ENCODE measurements around the gene IRF9.
A peak's percentile ranks its signal among the peaks of the same experiment; 100 is the strongest.

Gene IRF9

DNA sequence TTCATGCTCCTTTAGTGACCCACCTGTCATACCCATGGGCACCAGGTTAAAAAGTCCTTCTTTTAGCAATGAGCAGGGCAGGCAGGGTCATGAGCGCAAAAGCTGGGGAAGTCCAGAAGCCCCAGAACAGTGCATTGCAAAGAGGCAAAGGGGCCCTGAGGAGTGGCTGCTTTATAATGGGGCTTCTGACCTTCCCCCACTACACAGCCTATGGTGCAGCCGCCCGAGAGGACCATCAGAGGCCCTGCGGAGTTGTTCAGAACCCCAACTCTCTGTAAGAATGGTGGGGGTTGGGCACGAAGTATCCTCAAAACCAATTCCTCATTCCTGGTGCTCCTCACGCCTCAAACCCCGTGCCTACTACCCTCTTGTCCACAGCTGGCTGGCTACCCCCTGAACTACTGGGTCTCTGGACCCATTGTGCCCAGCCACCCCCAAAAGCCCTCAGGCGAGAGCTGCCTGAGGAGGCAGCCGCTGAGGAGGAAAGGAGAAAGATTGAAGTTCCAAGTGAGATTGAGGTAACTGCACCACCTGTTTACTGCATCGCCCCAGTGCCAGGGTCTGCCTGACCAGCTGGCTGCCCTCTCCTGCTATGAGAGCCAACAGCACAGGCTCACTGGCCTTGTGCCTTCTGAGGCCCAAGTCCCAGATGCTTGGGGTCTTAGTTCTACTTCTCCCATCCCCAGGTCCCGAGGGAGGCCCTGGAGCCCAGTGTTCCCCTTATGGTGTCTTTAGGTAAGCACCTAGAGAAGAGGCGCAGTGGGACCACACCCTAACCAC lies 17.5 kb downstream of the IRF9 start:
- DNase-seq: no peak

DNA sequence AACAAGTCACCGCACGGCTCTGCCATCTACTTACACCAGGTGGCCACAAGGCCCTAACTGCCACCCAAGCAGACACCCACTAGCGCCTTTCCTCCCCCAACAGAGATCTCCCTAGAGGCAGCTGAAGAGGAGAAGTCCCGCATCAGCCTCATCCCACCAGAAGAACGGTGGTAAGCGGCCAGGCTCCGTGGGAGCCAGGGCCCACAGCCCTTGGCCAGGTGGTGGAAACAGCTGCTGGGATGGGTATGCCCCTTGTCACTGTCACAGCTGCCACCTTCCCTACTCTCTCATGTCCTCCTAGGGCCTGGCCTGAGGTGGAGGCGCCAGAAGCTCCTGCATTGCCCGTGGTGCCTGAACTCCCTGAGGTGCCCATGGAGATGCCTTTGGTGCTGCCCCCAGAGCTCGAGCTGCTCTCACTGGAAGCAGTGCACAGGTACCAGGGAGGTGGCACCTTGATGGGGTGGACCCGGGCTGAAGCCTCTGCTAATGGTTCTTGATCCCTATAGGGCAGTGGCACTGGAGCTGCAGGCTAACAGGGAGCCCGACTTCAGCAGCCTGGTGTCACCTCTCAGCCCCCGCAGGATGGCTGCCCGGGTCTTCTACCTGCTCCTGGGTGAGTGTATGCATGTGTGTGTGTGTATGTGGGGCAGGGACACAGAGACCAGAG lies 18.4 kb downstream of the IRF9 start:
- no peak for DNase-seq

DNA sequence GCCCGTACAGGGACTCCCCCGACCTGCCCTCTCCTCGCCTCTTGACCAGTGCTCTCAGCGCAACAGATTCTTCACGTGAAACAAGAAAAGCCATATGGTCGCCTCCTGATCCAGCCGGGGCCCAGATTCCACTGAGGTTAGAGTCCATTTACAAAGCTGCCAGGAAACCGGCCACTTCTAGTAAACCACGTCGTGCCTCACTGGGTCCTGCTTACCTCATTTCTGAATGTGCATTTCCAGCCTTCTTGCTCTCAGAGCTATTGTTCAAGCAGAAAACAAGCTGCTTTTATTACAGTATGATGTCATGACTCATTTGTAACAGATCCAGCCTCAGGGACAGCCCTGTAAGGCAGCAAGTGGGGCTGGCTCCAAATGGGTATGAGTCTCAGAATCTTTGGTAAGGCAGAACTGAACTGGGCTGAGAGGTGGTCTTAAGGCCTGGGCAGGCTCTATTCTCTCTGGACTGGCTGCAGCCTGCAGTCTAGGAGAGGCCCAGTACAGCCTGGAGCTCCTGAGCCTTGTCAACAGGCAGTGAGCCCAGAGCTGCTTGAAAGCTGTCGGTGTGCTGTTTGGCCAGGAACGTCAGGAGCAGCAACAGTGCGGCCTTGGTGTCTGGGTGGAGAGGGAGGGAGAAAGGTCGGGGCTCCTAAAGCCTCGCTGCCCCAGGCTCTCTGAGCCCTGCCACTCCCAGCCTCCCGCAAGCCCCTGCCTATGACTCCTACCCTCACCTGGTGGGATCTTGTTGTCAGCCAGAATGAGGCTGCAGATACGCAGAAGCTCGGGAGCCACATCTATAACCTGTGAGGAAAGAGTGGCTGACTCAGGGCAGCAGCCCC lies 19.1 kb downstream of the IRF9 start:
- DNase-seq: peak; percentile 21

DNA sequence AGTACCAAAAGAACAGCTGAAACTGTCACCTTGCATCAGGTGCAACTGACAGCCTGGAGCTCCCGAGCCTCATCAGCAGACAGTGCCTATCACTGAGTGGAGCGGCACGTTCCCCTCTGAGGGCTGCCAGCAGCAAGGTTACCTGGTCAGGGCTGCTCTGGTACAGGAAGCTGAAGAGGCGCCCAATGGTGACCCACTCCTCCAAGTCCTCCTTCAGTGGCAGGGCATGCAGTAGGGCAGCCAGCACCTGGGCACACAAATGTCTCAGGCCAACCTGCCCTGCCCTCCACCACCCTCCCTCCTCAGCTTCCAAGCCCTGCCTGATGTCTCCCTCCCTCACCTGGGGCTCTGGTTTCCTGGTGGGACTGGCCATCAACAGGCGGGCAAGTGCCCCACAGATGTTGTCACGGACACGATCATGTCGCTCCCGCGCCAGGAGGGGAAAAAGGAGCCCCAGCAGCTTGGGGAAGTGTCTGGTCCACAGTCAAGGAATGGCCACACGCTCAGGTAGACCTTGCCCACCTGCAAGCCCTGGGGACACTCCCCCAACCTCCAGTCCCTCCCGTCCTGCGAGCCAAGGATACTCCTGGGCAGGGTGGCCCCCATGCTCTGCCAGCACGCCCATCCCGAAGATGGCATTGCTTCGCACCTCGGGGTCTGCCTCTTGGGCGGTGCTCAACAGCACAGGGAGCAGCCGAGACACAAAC lies 20.5 kb downstream of the IRF9 start:
- DNase-seq: no peak

DNA sequence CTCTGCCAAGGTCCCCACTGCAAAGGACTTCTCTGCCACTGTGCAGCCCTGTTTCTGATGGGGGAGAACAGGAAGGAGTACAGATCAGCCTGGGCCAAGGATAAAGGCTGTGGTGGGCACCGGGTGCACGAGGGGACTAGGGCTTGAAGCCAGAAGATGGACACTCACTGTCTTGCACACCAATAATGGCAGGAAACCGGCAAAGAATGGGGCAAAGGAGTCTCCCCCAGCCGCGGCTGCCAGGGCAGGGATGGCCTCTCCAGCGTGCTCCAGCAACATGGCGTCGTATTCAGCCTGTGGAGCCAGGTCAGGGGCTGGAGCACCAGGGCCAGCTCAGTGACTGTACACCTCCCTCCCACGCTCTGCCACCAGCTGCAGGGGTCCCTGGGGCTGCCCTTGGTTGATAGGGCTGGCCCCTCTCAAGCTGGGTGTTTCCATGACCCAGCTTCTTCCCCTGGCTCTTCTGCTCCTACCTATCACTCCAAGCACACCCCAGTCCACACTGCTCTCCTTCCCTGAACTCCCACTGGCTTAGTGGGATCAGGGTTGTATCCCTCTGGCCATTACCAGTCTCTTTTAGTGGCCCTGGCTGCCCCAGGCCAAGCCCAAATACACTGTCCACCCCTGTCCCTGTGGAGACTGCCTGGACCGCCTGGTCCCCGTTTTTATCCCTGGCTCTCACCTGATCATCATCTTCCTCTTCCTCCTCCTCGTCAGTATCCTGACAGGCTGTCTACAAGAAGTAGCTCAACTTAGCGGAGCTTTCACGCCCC lies 21.2 kb downstream of the IRF9 start:
- DNase-seq: no peak

DNA sequence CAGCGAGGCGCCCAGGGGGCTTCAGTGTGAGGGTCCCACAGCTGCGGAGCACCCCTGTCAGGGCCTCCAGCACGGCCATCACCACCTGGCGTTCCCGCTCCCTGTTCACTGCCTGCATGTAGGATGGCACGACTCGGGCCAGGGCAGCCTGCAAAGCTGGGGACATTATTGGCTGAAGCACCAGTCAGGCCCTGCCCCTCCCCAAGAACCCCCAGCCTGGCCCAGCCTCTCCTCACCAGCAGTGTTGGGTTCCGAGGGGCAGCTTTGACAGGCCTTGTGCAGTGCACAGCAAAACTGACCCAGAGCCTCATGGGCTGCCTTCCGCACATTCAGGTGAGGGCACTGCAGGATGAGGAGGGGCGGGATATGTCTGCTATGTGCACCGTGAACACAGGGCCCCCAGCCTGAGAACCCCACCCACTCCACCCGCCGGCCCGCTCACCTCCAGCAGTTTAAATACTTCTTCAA lies 22.0 kb downstream of the IRF9 start:
- DNase-seq: no peak

DNA sequence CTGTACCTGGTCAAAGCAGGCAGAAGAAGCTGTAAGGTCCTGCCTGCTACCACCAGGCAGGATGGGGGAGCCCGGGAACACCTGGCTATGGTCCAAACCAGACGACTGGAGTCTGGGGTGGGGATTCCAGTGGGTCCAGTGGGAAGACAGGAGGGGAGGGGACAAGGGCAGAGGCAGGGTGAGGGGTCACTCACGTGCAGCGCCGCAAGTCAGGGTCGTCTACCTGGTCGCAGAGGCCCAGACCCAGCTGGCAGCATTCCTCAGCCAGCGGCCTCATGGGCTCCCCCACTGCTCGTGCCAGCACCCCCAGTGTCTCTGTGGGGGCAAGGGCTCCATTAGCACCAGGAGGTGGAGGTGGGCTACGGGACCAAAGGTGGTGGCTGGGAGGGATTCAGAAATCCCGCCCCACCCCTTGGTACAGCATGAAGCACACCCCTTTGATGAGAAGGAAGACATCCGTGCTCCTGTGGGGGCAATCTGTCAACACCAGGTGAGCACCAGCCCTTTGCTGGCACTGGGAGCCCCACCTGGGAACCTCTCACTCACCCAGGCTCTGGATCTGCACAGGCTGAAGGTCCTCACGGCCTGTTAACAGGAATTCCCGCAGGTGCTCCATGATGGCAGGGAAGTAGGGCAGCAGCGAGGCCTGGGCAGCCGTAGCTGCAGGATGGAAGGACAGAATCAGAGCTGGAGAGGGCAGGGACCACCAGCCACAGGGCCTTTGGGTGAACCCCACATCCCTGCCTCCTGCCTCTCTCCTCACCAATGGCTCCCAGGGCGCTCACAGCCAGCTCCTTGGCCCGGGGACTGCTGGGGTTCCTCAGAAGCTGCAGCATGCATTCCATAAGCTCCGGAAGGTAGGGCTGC lies 23.3 kb downstream of the IRF9 start:
- no peak for DNase-seq

DNA sequence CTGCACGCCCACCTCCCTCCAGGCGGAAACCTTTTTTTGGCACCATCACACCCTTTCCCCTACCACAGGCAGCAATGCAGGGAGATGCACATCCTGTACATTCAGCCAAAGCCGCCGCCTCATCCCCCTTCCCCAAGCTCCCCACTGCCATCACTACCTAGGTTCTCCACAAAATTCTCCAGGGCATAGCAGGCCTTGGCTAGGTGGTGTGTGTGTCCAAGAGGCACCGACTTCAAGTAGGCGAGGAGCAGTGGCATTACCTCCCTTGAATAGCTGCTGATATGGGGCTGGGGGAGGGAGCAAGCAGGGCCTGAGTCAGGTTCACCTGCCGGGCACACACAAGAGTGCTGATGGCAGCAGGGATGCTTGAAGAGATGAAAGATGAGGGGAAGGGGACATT lies 24.0 kb downstream of the IRF9 start:
- no peak for DNase-seq

DNA sequence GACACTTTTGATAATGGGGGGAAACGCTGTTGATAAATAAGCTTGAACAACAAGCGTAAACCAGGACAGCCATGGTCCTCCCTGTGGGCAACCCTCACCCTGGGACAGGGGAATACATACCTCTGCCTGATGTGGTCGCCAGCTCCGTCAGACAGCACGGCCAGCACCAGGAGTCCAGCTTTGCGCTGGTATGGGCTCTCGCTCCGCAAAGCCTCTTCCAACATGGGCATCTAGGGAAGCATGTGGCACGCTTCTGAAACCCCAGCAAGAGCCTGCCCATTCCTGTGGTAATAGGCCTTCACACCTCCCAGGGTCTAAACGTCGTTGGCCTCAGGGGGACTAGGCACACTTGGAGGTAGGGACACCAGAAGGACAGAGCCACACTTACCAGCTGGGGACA lies 24.7 kb downstream of the IRF9 start:
- no peak for DNase-seq

DNA sequence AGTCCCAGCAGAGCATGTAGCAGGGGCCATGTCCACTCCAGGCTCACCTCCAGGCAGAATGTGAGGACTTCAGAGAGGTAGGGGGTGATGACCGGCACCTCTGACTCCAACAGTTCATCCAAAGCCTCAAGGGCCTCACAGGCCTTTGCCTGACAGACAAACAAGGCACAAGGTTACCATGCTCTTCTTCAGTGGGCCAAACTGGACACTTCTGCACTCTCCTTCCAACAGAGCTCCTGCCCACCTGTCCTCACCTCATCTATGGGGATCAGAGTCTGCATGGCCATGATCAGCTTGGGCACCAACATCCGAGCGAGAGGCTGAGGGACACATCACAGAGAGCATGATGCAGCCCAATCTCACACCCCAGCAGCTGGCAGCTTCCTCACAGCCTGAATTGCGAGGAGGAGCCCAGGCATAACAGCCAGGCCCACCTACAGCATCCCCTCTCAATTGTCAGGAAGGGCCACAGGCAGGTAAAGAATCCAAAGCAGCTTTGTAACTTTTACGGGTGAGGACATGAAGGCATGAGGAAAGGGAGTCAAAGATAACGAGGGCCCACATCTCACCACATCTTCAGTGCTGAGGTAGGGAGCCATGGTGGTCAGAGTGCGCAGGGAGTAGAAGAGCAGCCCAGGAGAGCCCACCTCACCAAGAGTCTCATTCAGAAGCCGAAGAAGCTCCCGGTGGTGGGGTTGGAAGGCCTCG lies 25.9 kb downstream of the IRF9 start:
- no peak for DNase-seq

DNA sequence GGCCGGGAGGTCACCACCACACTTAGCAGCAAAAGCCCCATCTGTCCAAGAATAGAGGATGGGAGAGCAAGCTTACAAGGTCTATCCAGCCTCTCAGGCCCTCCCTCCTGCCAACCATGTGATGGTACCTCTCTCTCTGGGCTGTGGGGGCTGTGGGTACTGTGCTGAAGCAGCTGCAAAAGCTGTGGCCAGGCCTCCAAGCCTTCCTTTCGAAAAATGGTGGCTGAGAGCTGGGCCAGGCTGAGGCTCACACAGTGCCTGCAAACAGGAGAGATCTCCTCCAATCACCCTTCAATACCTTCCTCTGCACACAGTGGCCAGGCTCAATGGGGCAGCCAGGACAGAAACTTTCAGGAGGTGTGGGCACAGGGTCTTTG lies 26.5 kb downstream of the IRF9 start:
- no peak for DNase-seq

DNA sequence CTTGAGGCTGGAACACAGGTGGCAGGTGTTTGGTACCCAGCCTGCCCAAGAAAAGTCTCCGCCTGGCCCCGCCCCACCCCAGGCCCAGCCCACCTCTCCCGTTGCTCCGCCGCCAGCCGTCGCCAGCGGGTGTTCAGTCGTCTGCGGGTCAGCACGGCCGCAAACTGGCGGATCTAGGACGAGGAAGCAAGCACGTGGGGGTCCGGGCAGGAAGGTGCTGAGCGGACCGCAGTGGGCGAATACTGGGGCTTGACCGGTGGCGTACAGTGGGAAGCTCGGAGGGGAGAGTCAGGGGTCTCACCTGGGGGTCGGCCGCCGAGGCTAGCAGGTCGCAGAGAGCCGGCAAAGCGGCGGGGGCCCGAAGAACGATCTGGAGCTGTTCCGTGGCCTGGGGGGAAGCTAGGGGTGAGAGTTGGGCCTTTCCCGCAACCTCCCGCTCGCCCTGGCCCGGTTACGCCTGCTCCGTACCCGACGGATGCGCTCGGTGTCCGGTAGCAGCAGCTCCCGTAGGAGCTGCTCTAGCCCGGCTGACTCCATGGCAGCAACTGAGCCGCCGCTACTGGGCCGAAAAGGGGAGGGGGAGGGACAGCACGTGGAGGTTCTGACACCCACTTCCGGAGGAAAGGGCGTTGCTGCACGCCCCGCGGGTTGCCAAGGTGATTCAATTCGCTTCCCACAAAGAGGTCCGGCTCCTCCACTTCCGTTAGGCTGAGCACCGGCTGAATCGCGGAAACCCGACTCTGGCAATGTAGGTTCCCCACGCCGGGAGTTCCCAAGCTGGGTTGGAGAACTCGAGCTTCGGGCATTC lies 27.4 kb downstream of the IRF9 start, which contains the start of gene IPO4:
IPO4 (minus strand) TSS at position 566 of the 808 bp plus-strand sequence; CDS start at position 537, 29 bp downstream.
- peak; percentile 90 for DNase-seq

DNA sequence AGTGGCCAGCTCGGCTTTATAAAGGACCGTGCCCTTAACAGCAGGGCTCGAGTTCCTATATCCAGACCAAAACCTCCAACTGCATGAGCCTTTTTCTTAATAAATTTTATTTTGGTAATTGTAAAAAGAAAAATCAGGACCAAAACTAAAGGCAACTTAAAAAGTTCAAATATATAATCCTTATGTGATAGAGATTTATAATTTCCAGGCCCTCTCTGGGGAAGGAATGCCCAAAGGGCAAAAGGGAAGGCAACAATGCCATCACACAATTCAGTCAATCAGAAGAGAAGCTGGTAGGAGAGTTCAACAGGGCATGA lies 28.0 kb downstream of the IRF9 start:
- no peak for DNase-seq

DNA sequence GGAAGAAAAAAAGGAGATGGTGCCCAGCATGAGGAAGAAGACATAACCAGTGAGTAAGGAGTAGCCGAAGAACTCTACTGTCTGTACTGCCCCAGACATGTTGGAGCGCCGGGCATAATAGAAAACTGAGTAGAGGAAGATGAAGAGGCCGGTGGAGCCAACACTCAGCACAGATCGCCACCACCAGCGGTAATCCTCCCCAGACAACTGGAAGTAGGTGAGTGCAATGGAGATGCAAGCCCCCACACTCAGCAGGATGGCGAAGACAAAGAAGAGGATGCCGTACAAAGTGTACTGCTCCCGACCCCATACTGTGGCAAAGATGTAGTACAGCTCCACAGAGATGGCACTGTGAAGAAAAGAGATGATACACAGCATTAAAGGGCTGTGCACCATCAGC lies 28.4 kb downstream of the IRF9 start:
- DNase-seq: no peak

DNA sequence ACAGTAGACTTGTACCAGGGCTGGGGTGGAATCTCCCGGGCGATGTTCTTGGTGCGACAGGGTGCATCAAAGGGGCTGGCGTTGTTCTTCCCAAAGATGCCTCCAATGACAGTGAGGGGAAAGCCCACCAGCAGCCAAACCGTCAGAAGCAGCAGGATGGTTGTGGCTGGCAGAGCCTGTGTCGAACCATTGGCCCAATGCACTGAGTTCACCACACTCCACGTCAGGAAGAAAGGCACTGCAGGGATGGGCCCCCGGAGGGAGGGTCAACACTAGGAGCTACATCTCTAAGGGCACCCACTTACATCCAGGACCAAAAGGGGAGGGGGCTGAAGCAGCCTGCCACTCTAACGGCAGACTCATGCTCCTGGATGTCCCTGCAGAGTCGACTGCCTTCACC lies 29.4 kb downstream of the IRF9 start:
- no peak for DNase-seq

DNA sequence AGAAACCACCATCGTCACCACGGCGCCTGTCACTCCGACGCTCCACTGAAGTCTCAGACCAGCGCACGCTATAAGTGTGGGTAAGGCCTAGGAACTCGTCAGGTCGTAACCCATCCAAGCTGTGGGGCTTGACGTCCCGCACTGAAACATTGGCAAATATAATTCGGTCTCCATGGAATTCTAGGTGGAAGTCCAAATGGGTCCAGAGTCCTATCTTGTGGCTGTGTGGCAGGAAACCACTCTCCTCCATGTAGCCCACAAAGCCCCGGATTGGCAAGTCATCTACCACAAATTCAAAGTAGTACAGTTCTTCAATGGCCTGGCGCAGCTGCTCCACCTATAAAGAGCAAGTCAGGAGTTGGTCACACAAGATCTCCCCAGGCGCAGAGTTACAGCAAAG lies 31.9 kb downstream of the IRF9 start:
- no peak for DNase-seq

DNA sequence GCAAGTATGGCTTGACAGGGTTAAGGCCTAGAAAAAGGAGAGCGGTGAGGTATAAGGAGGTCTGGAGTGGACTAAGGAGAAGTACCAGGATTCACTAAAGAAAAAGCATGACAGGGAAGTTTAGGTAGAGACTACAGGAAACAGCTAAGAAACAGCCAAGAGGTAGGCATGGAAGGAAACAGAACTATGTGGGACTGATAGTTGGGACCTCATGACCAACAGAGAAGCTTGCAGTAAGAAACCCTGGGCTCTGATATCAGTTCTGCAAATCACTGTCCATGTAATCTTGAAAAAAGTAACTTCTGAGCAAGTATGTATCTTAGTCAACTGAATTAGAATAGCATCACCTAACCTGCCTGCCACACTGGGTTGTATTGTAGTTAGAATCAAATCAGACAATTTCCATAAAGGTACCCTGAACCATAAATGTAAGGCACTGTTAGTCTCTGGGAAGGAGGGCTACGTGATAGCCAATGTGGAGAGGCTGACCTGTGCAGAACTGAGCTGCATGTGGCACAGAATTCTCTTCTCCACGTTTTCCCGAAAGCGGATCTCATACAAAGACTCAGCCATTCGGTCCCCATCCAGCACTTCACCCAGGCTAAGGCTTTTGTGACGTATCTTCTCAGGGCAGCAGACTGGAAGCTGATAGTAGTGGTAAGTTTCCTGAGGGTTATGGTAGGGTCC lies 33.3 kb downstream of the IRF9 start:
- no peak for DNase-seq

DNA sequence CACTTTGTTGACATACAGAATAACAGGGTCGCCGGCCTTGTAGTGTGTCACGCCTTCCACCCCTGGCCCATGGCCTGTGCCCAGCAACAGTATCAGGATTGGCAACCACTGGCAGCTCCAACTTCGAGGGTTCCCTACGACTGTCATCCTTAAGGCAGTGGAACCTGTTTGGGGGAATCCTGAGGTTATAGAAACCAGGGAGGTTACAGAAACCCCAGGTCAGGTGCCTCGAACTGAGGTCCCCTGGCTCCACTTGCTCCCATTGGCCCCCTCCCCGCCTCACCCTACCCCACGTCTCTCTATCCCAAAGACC lies 33.8 kb downstream of the IRF9 start:
- no peak for DNase-seq

Measured in NCI-H2029 treated with DMSO at 0.1 percent for 48 hours (cell line).